Measurements from ENCODE around the gene EP400. TPM values are rescaled to one million over a fixed set of nuclear protein-coding genes. Genes with fewer than 3 reads are reported as not detected.

EP400 gene
- 24.5 TPM for polyA plus RNA-seq (2013, experiment 1 of 2)
- polyA plus RNA-seq (2013, experiment 2 of 2), result 27.7 TPM

GRCh38 chr12:131949431-131950181 lies at the start of gene EP400:
EP400 (plus strand) TSS chr12:131949942; CDS start chr12:131960620, 10,678 bp downstream.
- Histone ChIP-seq H3K27me3 (ENCODE audit: insufficient read depth, low read length) (no peaks in the 10 kb centered on the region), H3K36me3 (ENCODE audit: insufficient read depth, low read length) (peaks cover 7% of the 10 kb centered on the region), H3K27ac (ENCODE audit: low read depth, low read length) (peak within 1 kb of the TSS; percentile 82), H3K9me3 (ENCODE audit: insufficient read depth, low read depth, low read length) (no peaks in the 10 kb centered on the region), H3K4me3 (ENCODE audit: low read length) (peak within 1 kb of the TSS; percentile 98), H3K4me1 (ENCODE audit: insufficient read depth, low read length) (no peaks in the 10 kb centered on the region), H3K9ac (ENCODE audit: low read depth, low read length) (peak within 1 kb of the TSS; percentile 95)
- WGBS, result 4% methylated on average over 97 of the region's 97 CpGs

GRCh38 chr12:131900397-131900796 lies 49.3 kb upstream of the EP400 start:
- no peak overlapping the region for H3K4me3 ChIP-seq (ENCODE audit: low read length)
- 95% methylated on average over 6 of the region's 6 CpGs for WGBS
- H3K4me1 ChIP-seq (ENCODE audit: insufficient read depth, low read length), result peaks cover 8% of the 10 kb centered on the region
- H3K36me3 ChIP-seq (ENCODE audit: insufficient read depth, low read length), result peaks cover 10% of the 10 kb centered on the region
- H3K27me3 ChIP-seq (ENCODE audit: insufficient read depth, low read length), result no peaks in the 10 kb centered on the region
- H3K27ac ChIP-seq (ENCODE audit: low read depth, low read length), result no peak overlapping the region
- H3K9ac ChIP-seq (ENCODE audit: low read depth, low read length), result no peak overlapping the region
- no peaks in the 10 kb centered on the region for H3K9me3 ChIP-seq (ENCODE audit: insufficient read depth, low read depth, low read length)

GRCh38 chr12:131901431-131902331 lies 48.1 kb upstream of the EP400 start:
- peaks cover 12% of the 10 kb centered on the region for H3K36me3 ChIP-seq (ENCODE audit: insufficient read depth, low read length)
- H3K27me3 ChIP-seq (ENCODE audit: insufficient read depth, low read length), result no peaks in the 10 kb centered on the region
- no peak overlapping the region for H3K4me3 ChIP-seq (ENCODE audit: low read length)
- no peaks in the 10 kb centered on the region for H3K9me3 ChIP-seq (ENCODE audit: insufficient read depth, low read depth, low read length)
- peaks cover 3% of the 10 kb centered on the region for H3K4me1 ChIP-seq (ENCODE audit: insufficient read depth, low read length)
- WGBS, result 89% methylated on average over 30 of the region's 30 CpGs
- H3K27ac ChIP-seq (ENCODE audit: low read depth, low read length), result no peak overlapping the region
- H3K9ac ChIP-seq (ENCODE audit: low read depth, low read length), result 0 out of 2 replicates have a peak overlapping the region, but pooled peaks have one; percentile 31

GRCh38 chr12:131902332-131903241 lies 47.2 kb upstream of the EP400 start:
- Histone ChIP-seq H3K4me3 (ENCODE audit: low read length) (no peak overlapping the region), H3K36me3 (ENCODE audit: insufficient read depth, low read length) (peaks cover 9% of the 10 kb centered on the region), H3K27ac (ENCODE audit: low read depth, low read length) (no peak overlapping the region), H3K9me3 (ENCODE audit: insufficient read depth, low read depth, low read length) (no peaks in the 10 kb centered on the region), H3K4me1 (ENCODE audit: insufficient read depth, low read length) (peaks cover 3% of the 10 kb centered on the region), H3K9ac (ENCODE audit: low read depth, low read length) (no peak overlapping the region; the same call in 1 of the 2 replicates), H3K27me3 (ENCODE audit: insufficient read depth, low read length) (no peaks in the 10 kb centered on the region)
- 93% methylated on average over 25 of the region's 25 CpGs for WGBS

GRCh38 chr12:131903270-131904255 lies 46.2 kb upstream of the EP400 start:
- Histone ChIP-seq H3K4me1 (ENCODE audit: insufficient read depth, low read length) (peaks cover 3% of the 10 kb centered on the region), H3K36me3 (ENCODE audit: insufficient read depth, low read length) (peaks cover 5% of the 10 kb centered on the region; the same call in 1 of the 2 replicates), H3K27me3 (ENCODE audit: insufficient read depth, low read length) (no peaks in the 10 kb centered on the region), H3K27ac (ENCODE audit: low read depth, low read length) (no peak overlapping the region), H3K9ac (ENCODE audit: low read depth, low read length) (no peak overlapping the region), H3K4me3 (ENCODE audit: low read length) (no peak overlapping the region), H3K9me3 (ENCODE audit: insufficient read depth, low read depth, low read length) (no peaks in the 10 kb centered on the region)
- WGBS, result 93% methylated on average over 13 of the region's 13 CpGs

- Histone ChIP-seq H3K27me3 (ENCODE audit: insufficient read depth, low read length) (no peaks in the 10 kb centered on the region), H3K4me3 (ENCODE audit: low read length) (no peak overlapping the region), H3K4me1 (ENCODE audit: insufficient read depth, low read length) (peaks cover 3% of the 10 kb centered on the region), H3K36me3 (ENCODE audit: insufficient read depth, low read length) (peaks cover 12% of the 10 kb centered on the region; the same call in 1 of the 2 replicates), H3K9me3 (ENCODE audit: insufficient read depth, low read depth, low read length) (no peaks in the 10 kb centered on the region), H3K27ac (ENCODE audit: low read depth, low read length) (no peak overlapping the region), H3K9ac (ENCODE audit: low read depth, low read length) (no peak overlapping the region)
- 96% methylated on average over 5 of the region's 5 CpGs for WGBS
Measured at GRCh38 chr12:131904346-131904745, 45.4 kb upstream of the EP400 start.

GRCh38 chr12:131905081-131905629 lies 44.6 kb upstream of the EP400 start:
- WGBS, result 93% methylated on average over 13 of the region's 13 CpGs
- Histone ChIP-seq H3K27ac (ENCODE audit: low read depth, low read length) (no peak overlapping the region), H3K9me3 (ENCODE audit: insufficient read depth, low read depth, low read length) (no peaks in the 10 kb centered on the region), H3K36me3 (ENCODE audit: insufficient read depth, low read length) (peaks cover 19% of the 10 kb centered on the region), H3K27me3 (ENCODE audit: insufficient read depth, low read length) (no peaks in the 10 kb centered on the region), H3K9ac (ENCODE audit: low read depth, low read length) (no peak overlapping the region), H3K4me3 (ENCODE audit: low read length) (no peak overlapping the region), H3K4me1 (ENCODE audit: insufficient read depth, low read length) (peaks cover 3% of the 10 kb centered on the region)

GRCh38 chr12:131905630-131906091 lies 44.1 kb upstream of the EP400 start:
- 95% methylated on average over 15 of the region's 15 CpGs for WGBS
- H3K9ac ChIP-seq (ENCODE audit: low read depth, low read length), result no peak overlapping the region

GRCh38 chr12:131907379-131908091 lies 42.2 kb upstream of the EP400 start:
- H3K36me3 ChIP-seq (ENCODE audit: insufficient read depth, low read length), result peaks cover 42% of the 10 kb centered on the region

More at GRCh38 chr12:131905630-131906091, 44.1 kb upstream of the EP400 start:
- no peak overlapping the region for H3K27ac ChIP-seq (ENCODE audit: low read depth, low read length)
- no peak overlapping the region for H3K4me3 ChIP-seq (ENCODE audit: low read length)
- no peaks in the 10 kb centered on the region for H3K9me3 ChIP-seq (ENCODE audit: insufficient read depth, low read depth, low read length)
- H3K36me3 ChIP-seq (ENCODE audit: insufficient read depth, low read length), result peaks cover 24% of the 10 kb centered on the region
- H3K27me3 ChIP-seq (ENCODE audit: insufficient read depth, low read length), result no peaks in the 10 kb centered on the region
- peaks cover 3% of the 10 kb centered on the region for H3K4me1 ChIP-seq (ENCODE audit: insufficient read depth, low read length)

More at GRCh38 chr12:131907379-131908091, 42.2 kb upstream of the EP400 start:
- Histone ChIP-seq H3K9me3 (ENCODE audit: insufficient read depth, low read depth, low read length) (no peaks in the 10 kb centered on the region), H3K27me3 (ENCODE audit: insufficient read depth, low read length) (no peaks in the 10 kb centered on the region), H3K27ac (ENCODE audit: low read depth, low read length) (no peak overlapping the region), H3K9ac (ENCODE audit: low read depth, low read length) (no peak overlapping the region), H3K4me1 (ENCODE audit: insufficient read depth, low read length) (no peaks in the 10 kb centered on the region), H3K4me3 (ENCODE audit: low read length) (no peak overlapping the region)
- 95% methylated on average over 31 of the region's 31 CpGs for WGBS
